ENCODE data around the gene SEMA4B. TPM values are rescaled to one million over a fixed set of nuclear protein-coding genes. Genes with fewer than 3 reads are reported as not detected.

Gene SEMA4B
- total and polyA plus RNA-seq, 2 experiments from 2014 or later: 16.7 to 48.2 TPM

DNA sequence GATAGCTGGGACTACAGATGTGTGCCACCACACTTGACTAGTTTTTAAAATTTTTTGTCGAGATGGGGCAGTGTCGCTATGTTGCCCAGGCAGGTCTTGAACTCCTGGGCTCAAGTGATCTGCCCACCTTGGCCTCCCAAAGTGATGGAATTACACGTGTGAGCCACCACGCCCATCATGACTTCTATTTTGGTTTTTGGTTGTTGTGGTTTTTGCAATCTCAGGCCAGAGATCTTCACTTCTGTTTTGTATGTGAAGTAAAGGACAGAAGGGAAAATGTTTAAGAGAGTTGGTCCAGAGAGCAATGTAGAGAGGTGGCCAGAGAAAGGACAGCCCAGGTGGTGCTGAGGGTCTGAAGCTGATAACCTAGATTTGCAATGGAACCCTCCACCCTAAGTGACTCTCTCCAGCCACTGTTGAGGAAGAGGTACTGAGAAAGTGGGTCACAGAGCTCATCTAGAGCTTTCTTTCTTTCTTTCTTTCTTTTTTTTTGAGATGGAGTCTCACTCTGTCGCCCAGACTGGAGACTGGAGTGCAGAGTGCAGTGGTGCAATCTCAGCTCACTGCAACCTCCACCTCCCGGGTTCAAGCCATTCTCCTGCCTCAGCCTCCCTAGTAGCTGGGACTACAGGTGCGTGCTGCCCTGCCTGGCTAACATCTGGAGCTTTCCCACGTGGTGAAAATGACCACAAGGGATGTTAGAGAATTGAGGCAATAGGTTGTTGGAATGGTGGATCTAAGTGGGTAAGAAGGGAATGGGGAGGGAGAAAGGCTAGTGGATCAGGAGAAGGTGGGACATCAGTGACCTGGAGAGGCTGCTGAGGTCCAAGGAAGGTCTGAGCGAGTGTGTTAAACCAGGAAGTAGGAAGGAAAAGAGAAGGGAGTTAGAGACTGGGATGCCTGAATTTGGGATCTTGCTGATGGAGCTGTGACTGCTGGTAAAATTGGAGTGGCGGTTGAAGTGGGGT lies 22.4 kb upstream of the SEMA4B start:
- Mint-ChIP-seq H3K27me3 (ENCODE audit: insufficient read depth, low read depth, poor library complexity) (peaks cover 18% of the 10 kb centered on the region), H3K27ac (no peak overlapping the region), H3K36me3 (ENCODE audit: low read depth) (no peaks in the 10 kb centered on the region), H3K4me3 (no peak overlapping the region), H3K4me1 (peaks cover 44% of the 10 kb centered on the region), H3K9me3 (no peaks in the 10 kb centered on the region)
- Histone ChIP-seq H3K4me3 (no peak overlapping the region), H4K20me1 (replicated peaks; ENCODE audit: insufficient read depth) (no peaks in the 10 kb centered on the region), H3K36me3 (ENCODE audit: insufficient read depth) (no peaks in the 10 kb centered on the region), H2AFZ (no peak overlapping the region; the same call in 1 of the 2 replicates), H3K9me2 (ENCODE audit: insufficient read depth) (no peaks in the 10 kb centered on the region), H3K4me1 (ENCODE audit: insufficient read depth) (peaks cover 46% of the 10 kb centered on the region), H3K4me2 (no peak overlapping the region), H3K79me2 (replicated peaks; ENCODE audit: insufficient read depth) (no peaks in the 10 kb centered on the region), H3K27ac (ENCODE audit: low read depth) (no peak overlapping the region), H3F3A (replicated peaks; ENCODE audit: low read depth) (0 out of 2 replicates have a peak, but pooled peaks cover 4% of the 10 kb centered on the region), H3K27me3 (ENCODE audit: insufficient read depth) (no peaks in the 10 kb centered on the region)
- ATAC-seq (no peak), DNase-seq (ENCODE audit: low spot score) (no peak)
- TF ChIP-seq CTCF (conservative IDR thresholded peaks at IDR 0.05; ENCODE audit: low read depth in 2 of 2) (no peak), ZNF331 (CRISPR knock-in tag; IDR thresholded peaks at IDR 0.05; ENCODE audit: low read depth) (no peak), EZH2 (IDR thresholded peaks at IDR 0.05; ENCODE audit: low read depth, unreplicated experiment) (no peak), ETS1 (IDR thresholded peaks at IDR 0.05) (no peak), CREB1 (CRISPR knock-in tag; IDR thresholded peaks at IDR 0.05; ENCODE audit: low read depth) (no peak), JUNB (IDR thresholded peaks at IDR 0.05; ENCODE audit: unreplicated experiment) (no peak), ZNF114 (CRISPR knock-in tag; IDR thresholded peaks at IDR 0.05) (no peak), EZH2phosphoT487 (IDR thresholded peaks at IDR 0.05; ENCODE audit: unreplicated experiment) (no peak), STAT1 (IDR thresholded peaks at IDR 0.05; ENCODE audit: unreplicated experiment) (no peak), ZNF462 (CRISPR knock-in tag; IDR thresholded peaks at IDR 0.05) (no peak), NANOG (IDR thresholded peaks at IDR 0.05; ENCODE audit: borderline replicate concordance) (no peak), POLR2AphosphoS5 (IDR thresholded peaks at IDR 0.05; ENCODE audit: low read depth) (no peak)
- TF ChIP-seq, protein P1, sequence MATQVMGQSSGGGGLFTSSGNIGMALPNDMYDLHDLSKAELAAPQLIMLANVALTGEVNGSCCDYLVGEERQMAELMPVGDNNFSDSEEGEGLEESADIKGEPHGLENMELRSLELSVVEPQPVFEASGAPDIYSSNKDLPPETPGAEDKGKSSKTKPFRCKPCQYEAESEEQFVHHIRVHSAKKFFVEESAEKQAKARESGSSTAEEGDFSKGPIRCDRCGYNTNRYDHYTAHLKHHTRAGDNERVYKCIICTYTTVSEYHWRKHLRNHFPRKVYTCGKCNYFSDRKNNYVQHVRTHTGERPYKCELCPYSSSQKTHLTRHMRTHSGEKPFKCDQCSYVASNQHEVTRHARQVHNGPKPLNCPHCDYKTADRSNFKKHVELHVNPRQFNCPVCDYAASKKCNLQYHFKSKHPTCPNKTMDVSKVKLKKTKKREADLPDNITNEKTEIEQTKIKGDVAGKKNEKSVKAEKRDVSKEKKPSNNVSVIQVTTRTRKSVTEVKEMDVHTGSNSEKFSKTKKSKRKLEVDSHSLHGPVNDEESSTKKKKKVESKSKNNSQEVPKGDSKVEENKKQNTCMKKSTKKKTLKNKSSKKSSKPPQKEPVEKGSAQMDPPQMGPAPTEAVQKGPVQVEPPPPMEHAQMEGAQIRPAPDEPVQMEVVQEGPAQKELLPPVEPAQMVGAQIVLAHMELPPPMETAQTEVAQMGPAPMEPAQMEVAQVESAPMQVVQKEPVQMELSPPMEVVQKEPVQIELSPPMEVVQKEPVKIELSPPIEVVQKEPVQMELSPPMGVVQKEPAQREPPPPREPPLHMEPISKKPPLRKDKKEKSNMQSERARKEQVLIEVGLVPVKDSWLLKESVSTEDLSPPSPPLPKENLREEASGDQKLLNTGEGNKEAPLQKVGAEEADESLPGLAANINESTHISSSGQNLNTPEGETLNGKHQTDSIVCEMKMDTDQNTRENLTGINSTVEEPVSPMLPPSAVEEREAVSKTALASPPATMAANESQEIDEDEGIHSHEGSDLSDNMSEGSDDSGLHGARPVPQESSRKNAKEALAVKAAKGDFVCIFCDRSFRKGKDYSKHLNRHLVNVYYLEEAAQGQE (IDR thresholded peaks at IDR 0.05; ENCODE audit: unreplicated experiment): no peak

All from GM23338 (cell line).